Prostate gland (tissue), 2 donors: ENCODE results near the gene CEACAM18.

Experiments used
- CTCF ChIP-seq, 4 experiments: fragments of 200-600 bp in 2 of 4; fragments of 450-650 bp in 2 of 4; sonication (generic) in 2 of 4; IDR thresholded peaks; 1 replicate in 3 of 4; 2 replicates in 1 of 4; pipeline ENCODE4 v1.5.1; 2016 to 2019; ENCODE audit warnings: antibody characterized with exemption in 4 of 4, mild to moderate bottlenecking in 2 of 4, moderate library complexity in 2 of 4
- POLR2A ChIP-seq: fragments of 450-650 bp; IDR thresholded peaks from one replicate; pipeline ENCODE4 v1.6.1; 2016; ENCODE audit warnings: antibody characterized with exemption, mild to moderate bottlenecking
- POLR2AphosphoS5 ChIP-seq: sonication (generic); formaldehyde crosslinking; IDR thresholded peaks from one replicate; pipeline ENCODE4 v1.6.1; 2017; ENCODE audit warnings: antibody characterized with exemption

DNA sequence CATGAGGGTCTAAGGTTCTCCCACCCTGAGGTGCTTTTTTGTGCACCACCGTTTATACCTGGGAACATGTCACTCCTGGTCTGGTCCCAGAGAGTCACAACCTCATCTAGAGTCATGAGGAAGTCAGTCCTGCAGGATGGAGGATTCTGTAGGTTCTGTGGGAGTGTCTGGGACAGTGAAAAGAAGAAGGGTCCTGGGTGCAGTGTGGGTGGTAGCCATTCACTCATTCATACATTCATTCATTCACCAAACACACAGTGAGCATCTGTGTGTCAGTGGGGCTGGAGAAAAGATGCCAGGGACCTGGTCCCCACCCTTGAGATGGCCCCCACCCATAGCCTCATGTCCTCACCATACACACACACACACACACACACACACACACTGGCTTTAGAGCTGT, 8.7 kb upstream of the CEACAM18 start:
- TF ChIP-seq CTCF (IDR thresholded peaks at IDR 0.05), result no peak
- no peak for TF ChIP-seq POLR2AphosphoS5
- no peak for TF ChIP-seq POLR2A
